ENCODE data around the gene CFAP210.
"Not testable (repeated sequence)": the region's sequence is repeated elsewhere in the genome, so short reads cannot be mapped to it uniquely, and the experiment has no call there.

CFAP210 gene

DNA sequence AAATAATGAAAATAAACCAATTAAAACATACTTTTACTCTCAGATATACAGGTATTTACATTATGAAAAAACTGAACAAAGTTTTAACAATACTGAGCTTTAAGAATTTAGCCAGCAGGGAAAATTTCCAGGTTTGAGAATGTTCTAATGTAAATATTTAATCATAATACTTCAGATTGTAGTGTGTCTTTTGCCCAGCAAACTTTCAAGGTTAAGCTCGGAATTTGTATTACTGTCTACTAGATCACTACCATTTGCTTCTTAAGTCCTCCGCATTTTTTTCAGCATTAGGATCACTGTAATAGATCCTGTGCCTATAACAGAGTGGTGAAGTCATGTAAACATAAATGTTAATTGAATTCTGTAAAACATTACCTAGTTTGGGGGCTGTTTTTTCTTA lies 52.7 kb downstream of the CFAP210 start:
- no peaks in the 10 kb centered on the region for H3K4me1 ChIP-seq (ENCODE audit: control insufficient read depth, insufficient read depth, low read length, poor library complexity, severe bottlenecking)
- no peaks in the 10 kb centered on the region for H3K9me3 ChIP-seq (ENCODE audit: control insufficient read depth, low read length)
- no peak overlapping the region for H3K4me3 ChIP-seq (ENCODE audit: insufficient read depth, low read depth, low read length, poor library complexity, severe bottlenecking)
- H3K27me3 ChIP-seq (replicated peaks; ENCODE audit: control insufficient read depth, insufficient read depth, low read length, poor library complexity, severe bottlenecking): no peaks in the 10 kb centered on the region
- DNase-seq: no peak
- no peak overlapping the region for H3K27ac ChIP-seq (ENCODE audit: insufficient read depth, low read length, poor library complexity, severe bottlenecking)
- H3K36me3 ChIP-seq (ENCODE audit: control insufficient read depth, insufficient read depth, low read length): peaks cover 12% of the 10 kb centered on the region

- Histone ChIP-seq H3K4me3 (ENCODE audit: insufficient read depth, low read depth, low read length, poor library complexity, severe bottlenecking) (no peak overlapping the region), H3K27ac (ENCODE audit: insufficient read depth, low read length, poor library complexity, severe bottlenecking) (no peak overlapping the region), H3K9me3 (ENCODE audit: control insufficient read depth, low read length) (no peaks in the 10 kb centered on the region), H3K4me1 (ENCODE audit: control insufficient read depth, insufficient read depth, low read length, poor library complexity, severe bottlenecking) (no peaks in the 10 kb centered on the region), H3K36me3 (ENCODE audit: control insufficient read depth, insufficient read depth, low read length) (peaks cover 24% of the 10 kb centered on the region), H3K27me3 (replicated peaks; ENCODE audit: control insufficient read depth, insufficient read depth, low read length, poor library complexity, severe bottlenecking) (no peaks in the 10 kb centered on the region)
- no peak for DNase-seq
These were observed 54.1 kb downstream of the CFAP210 start for GRCh38 chr2:169640104-169640503.

GRCh38 chr2:169637620-169638019 lies 56.6 kb downstream of the CFAP210 start:
- Histone ChIP-seq H3K9me3 (ENCODE audit: control insufficient read depth, low read length) (no peaks in the 10 kb centered on the region), H3K36me3 (ENCODE audit: control insufficient read depth, insufficient read depth, low read length) (peaks cover 39% of the 10 kb centered on the region), H3K4me3 (ENCODE audit: insufficient read depth, low read depth, low read length, poor library complexity, severe bottlenecking) (no peak overlapping the region), H3K27ac (ENCODE audit: insufficient read depth, low read length, poor library complexity, severe bottlenecking) (no peak overlapping the region), H3K27me3 (replicated peaks; ENCODE audit: control insufficient read depth, insufficient read depth, low read length, poor library complexity, severe bottlenecking) (no peaks in the 10 kb centered on the region), H3K4me1 (ENCODE audit: control insufficient read depth, insufficient read depth, low read length, poor library complexity, severe bottlenecking) (no peaks in the 10 kb centered on the region)
- DNase-seq: no peak

GRCh38 chr2:169636440-169637097 lies 57.6 kb downstream of the CFAP210 start:
- Histone ChIP-seq H3K4me1 (ENCODE audit: control insufficient read depth, insufficient read depth, low read length, poor library complexity, severe bottlenecking) (no peaks in the 10 kb centered on the region), H3K27ac (ENCODE audit: insufficient read depth, low read length, poor library complexity, severe bottlenecking) (no peak overlapping the region), H3K27me3 (replicated peaks; ENCODE audit: control insufficient read depth, insufficient read depth, low read length, poor library complexity, severe bottlenecking) (no peaks in the 10 kb centered on the region), H3K4me3 (ENCODE audit: insufficient read depth, low read depth, low read length, poor library complexity, severe bottlenecking) (no peak overlapping the region), H3K36me3 (ENCODE audit: control insufficient read depth, insufficient read depth, low read length) (peaks cover 45% of the 10 kb centered on the region), H3K9me3 (ENCODE audit: control insufficient read depth, low read length) (no peaks in the 10 kb centered on the region)
- no peak for DNase-seq

- H3K27me3 ChIP-seq (replicated peaks; ENCODE audit: control insufficient read depth, insufficient read depth, low read length, poor library complexity, severe bottlenecking): no peaks in the 10 kb centered on the region
- H3K36me3 ChIP-seq (ENCODE audit: control insufficient read depth, insufficient read depth, low read length): peaks cover 26% of the 10 kb centered on the region
- DNase-seq: no peak
- H3K27ac ChIP-seq (ENCODE audit: insufficient read depth, low read length, poor library complexity, severe bottlenecking): no peak overlapping the region
- no peaks in the 10 kb centered on the region for H3K4me1 ChIP-seq (ENCODE audit: control insufficient read depth, insufficient read depth, low read length, poor library complexity, severe bottlenecking)
- H3K4me3 ChIP-seq (ENCODE audit: insufficient read depth, low read depth, low read length, poor library complexity, severe bottlenecking): no peak overlapping the region
- H3K9me3 ChIP-seq (ENCODE audit: control insufficient read depth, low read length): no peaks in the 10 kb centered on the region
These were observed 68.4 kb downstream of the CFAP210 start for GRCh38 chr2:169625781-169626180.

DNA sequence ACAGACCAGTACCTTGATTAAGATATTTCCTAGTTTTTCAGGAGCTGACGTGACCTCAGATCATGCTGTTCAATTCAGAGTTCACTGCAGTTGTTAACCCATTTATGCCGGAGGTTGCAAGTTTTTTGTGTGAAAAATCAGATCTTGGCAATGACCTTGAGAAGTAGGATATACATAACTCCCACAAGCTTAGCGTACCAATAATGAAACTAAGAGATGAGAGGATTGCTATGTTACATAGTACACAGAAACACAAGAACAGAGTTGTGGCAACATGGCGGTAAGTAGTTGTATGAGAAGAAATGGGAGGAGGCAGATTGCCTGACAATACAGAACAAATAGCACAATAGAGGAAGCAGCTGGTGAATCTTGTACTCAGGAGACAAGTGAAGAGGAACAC lies 71.0 kb downstream of the CFAP210 start:
- H3K4me3 ChIP-seq (ENCODE audit: insufficient read depth, low read depth, low read length, poor library complexity, severe bottlenecking): no peak overlapping the region
- no peaks in the 10 kb centered on the region for H3K4me1 ChIP-seq (ENCODE audit: control insufficient read depth, insufficient read depth, low read length, poor library complexity, severe bottlenecking)
- H3K27me3 ChIP-seq (replicated peaks; ENCODE audit: control insufficient read depth, insufficient read depth, low read length, poor library complexity, severe bottlenecking): no peaks in the 10 kb centered on the region
- peaks cover 14% of the 10 kb centered on the region for H3K36me3 ChIP-seq (ENCODE audit: control insufficient read depth, insufficient read depth, low read length)
- H3K9me3 ChIP-seq (ENCODE audit: control insufficient read depth, low read length): no peaks in the 10 kb centered on the region
- no peak for DNase-seq
- no peak overlapping the region for H3K27ac ChIP-seq (ENCODE audit: insufficient read depth, low read length, poor library complexity, severe bottlenecking)

GRCh38 chr2:169620509-169620908 lies 73.7 kb downstream of the CFAP210 start:
- Histone ChIP-seq H3K27me3 (replicated peaks; ENCODE audit: control insufficient read depth, insufficient read depth, low read length, poor library complexity, severe bottlenecking) (no peaks in the 10 kb centered on the region), H3K4me3 (ENCODE audit: insufficient read depth, low read depth, low read length, poor library complexity, severe bottlenecking) (no peak overlapping the region), H3K36me3 (ENCODE audit: control insufficient read depth, insufficient read depth, low read length) (peaks cover 14% of the 10 kb centered on the region), H3K9me3 (ENCODE audit: control insufficient read depth, low read length) (no peaks in the 10 kb centered on the region), H3K4me1 (ENCODE audit: control insufficient read depth, insufficient read depth, low read length, poor library complexity, severe bottlenecking) (no peaks in the 10 kb centered on the region), H3K27ac (ENCODE audit: insufficient read depth, low read length, poor library complexity, severe bottlenecking) (no peak overlapping the region)
- no peak for DNase-seq

DNA sequence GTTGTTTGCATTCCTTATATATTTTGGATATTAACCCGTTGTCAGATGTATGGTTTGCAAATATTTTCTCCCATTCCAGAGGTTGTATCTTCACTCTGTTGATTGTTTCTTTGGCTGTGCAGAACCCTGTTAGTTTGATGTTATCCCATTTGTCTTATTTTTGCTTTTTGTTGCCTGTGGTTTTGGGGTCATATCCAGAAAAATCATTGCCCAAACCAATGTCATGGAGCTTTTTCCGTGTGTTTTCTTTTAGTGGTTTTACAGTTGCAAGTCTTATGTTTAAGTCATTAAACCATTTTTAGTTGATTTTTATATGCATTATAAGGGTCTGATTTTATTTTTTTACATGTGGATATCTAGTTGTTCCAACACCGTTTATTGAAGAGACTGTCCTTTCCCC lies 74.3 kb downstream of the CFAP210 start:
- Histone ChIP-seq H3K4me3 (ENCODE audit: insufficient read depth, low read depth, low read length, poor library complexity, severe bottlenecking) (no peak overlapping the region), H3K4me1 (ENCODE audit: control insufficient read depth, insufficient read depth, low read length, poor library complexity, severe bottlenecking) (no peaks in the 10 kb centered on the region), H3K27ac (ENCODE audit: insufficient read depth, low read length, poor library complexity, severe bottlenecking) (no peak overlapping the region), H3K27me3 (replicated peaks; ENCODE audit: control insufficient read depth, insufficient read depth, low read length, poor library complexity, severe bottlenecking) (no peaks in the 10 kb centered on the region), H3K9me3 (ENCODE audit: control insufficient read depth, low read length) (no peaks in the 10 kb centered on the region), H3K36me3 (ENCODE audit: control insufficient read depth, insufficient read depth, low read length) (peaks cover 14% of the 10 kb centered on the region)
- DNase-seq: no peak

GRCh38 chr2:169615982-169616381 lies 78.2 kb downstream of the CFAP210 start:
- not testable (repeated sequence) for H3K27me3 ChIP-seq (replicated peaks; ENCODE audit: control insufficient read depth, insufficient read depth, low read length, poor library complexity, severe bottlenecking); H3K4me3 ChIP-seq (ENCODE audit: insufficient read depth, low read depth, low read length, poor library complexity, severe bottlenecking); DNase-seq; H3K27ac ChIP-seq (ENCODE audit: insufficient read depth, low read length, poor library complexity, severe bottlenecking); H3K9me3 ChIP-seq (ENCODE audit: control insufficient read depth, low read length); H3K4me1 ChIP-seq (ENCODE audit: control insufficient read depth, insufficient read depth, low read length, poor library complexity, severe bottlenecking)
- peaks cover 41% of the 10 kb centered on the region for H3K36me3 ChIP-seq (ENCODE audit: control insufficient read depth, insufficient read depth, low read length)

GRCh38 chr2:169613876-169614275 lies 80.3 kb downstream of the CFAP210 start:
- Histone ChIP-seq H3K27ac (ENCODE audit: insufficient read depth, low read length, poor library complexity, severe bottlenecking) (no peak overlapping the region), H3K27me3 (replicated peaks; ENCODE audit: control insufficient read depth, insufficient read depth, low read length, poor library complexity, severe bottlenecking) (no peaks in the 10 kb centered on the region), H3K4me3 (ENCODE audit: insufficient read depth, low read depth, low read length, poor library complexity, severe bottlenecking) (no peak overlapping the region), H3K36me3 (ENCODE audit: control insufficient read depth, insufficient read depth, low read length) (peaks cover 61% of the 10 kb centered on the region), H3K4me1 (ENCODE audit: control insufficient read depth, insufficient read depth, low read length, poor library complexity, severe bottlenecking) (no peaks in the 10 kb centered on the region), H3K9me3 (ENCODE audit: control insufficient read depth, low read length) (no peaks in the 10 kb centered on the region)
- DNase-seq: no peak
